Breast epithelium (tissue), 4 donors: ENCODE measurements around the gene ECE1. TPM values are rescaled to one million over a fixed set of nuclear protein-coding genes. Genes with fewer than 3 reads are reported as not detected.

Experiments
- DNase-seq, 2 donors: peaks; one replicate each; pipeline ENCODE4 v3.0.0-alpha.2; 2019; ENCODE audit warnings: low spot score in 2 of 2
- H3K27ac ChIP-seq, 2 donors: fragments of 200-600 bp; sonication (generic) in 1 of 2; one replicate each; pipeline ENCODE4 v1.5.1; 2016 to 2019; ENCODE audit warnings: mild to moderate bottlenecking in 1 of 2
- H3K27me3 ChIP-seq, 2 donors: fragments of 200-600 bp; sonication (generic) in 1 of 2; one replicate each; pipeline versions ENCODE4 v1.5.1 to v1.6.0; 2017 to 2019; ENCODE audit warnings: control low read depth in 1 of 2, mild to moderate bottlenecking in 1 of 2
- H3K36me3 ChIP-seq: fragments of 200-600 bp; one replicate; pipeline ENCODE4 v1.5.1; 2019
- H3K4me1 ChIP-seq, 2 donors: fragments of 200-600 bp; sonication (generic); one replicate each; pipeline ENCODE4 v1.5.1; 2016 to 2019; ENCODE audit warnings: control low read depth in 1 of 2
- H3K4me3 ChIP-seq, 3 donors: fragments of 200-600 bp; sonication (generic); 1 replicate in 2 of 3; 2 replicates in 1 of 3; pipeline ENCODE4 v1.5.1; 2016 to 2019; ENCODE audit warnings: mild to moderate bottlenecking in 3 of 3, moderate library complexity in 2 of 3
- H3K9me3 ChIP-seq, 2 donors: fragments of 200-600 bp; sonication (generic) in 1 of 2; one replicate each; pipeline ENCODE4 v1.5.1; 2016 to 2019; ENCODE audit warnings: control low read depth in 1 of 2
- CTCF ChIP-seq, 3 donors: fragments of 450-650 bp; IDR thresholded peaks; one replicate each; pipeline ENCODE4 v1.5.1; 2016 to 2017; ENCODE audit warnings: antibody characterized with exemption in 3 of 3, mild to moderate bottlenecking in 3 of 3, moderate library complexity in 3 of 3
- POLR2A ChIP-seq: fragments of 450-650 bp; IDR thresholded peaks from one replicate; pipeline ENCODE4 v1.6.1; 2016; ENCODE audit warnings: antibody characterized with exemption, mild to moderate bottlenecking, moderate library complexity
- POLR2AphosphoS5 ChIP-seq, 3 donors: sonication (generic); formaldehyde crosslinking; IDR thresholded peaks; one replicate each; pipeline ENCODE4 v1.6.1; 2017; ENCODE audit warnings: antibody characterized with exemption in 3 of 3
- intact Hi-C: fragments of 100-400 bp; cut with DNase I; formaldehyde crosslinking; loops from one replicate; pipeline ENCODE4 v1.15.1; 2023; ENCODE audit warnings: low total_unique reads
- total RNA-seq, 3 donors: library from RNA; depleted of rRNA; stranded (reverse); fragments of >200 nt; gene quantifications; one replicate each; pipeline ENCODE4 v1.1.0, GENCODE V29; 2016

ECE1 gene
- total RNA-seq, 3 donors from 2014 or later = 62.6 to 121 (median 112) TPM

- TF ChIP-seq CTCF (IDR thresholded peaks at IDR 0.05) (no peak), POLR2AphosphoS5 (IDR thresholded peaks at IDR 0.05) (no peak), POLR2A (no peak)
- no peaks in the 10 kb centered on the region for H3K9me3 ChIP-seq
- no peak overlapping the region for H3K4me3 ChIP-seq
- intact Hi-C loops = no loop called here
- peak overlapping the region; percentile 88 to 94 for H3K27ac ChIP-seq
- H3K36me3 ChIP-seq = no peaks in the 10 kb centered on the region
- peaks cover 38 to 56% of the 10 kb centered on the region in 2 donors for H3K4me1 ChIP-seq
- DNase-seq = no peak
- no peaks in the 10 kb centered on the region for H3K27me3 ChIP-seq
Measured at GRCh38 chr1:21320410-21321108, 30.3 kb upstream of the ECE1 start.

- TF ChIP-seq CTCF (IDR thresholded peaks at IDR 0.05) (no peak), POLR2AphosphoS5 (IDR thresholded peaks at IDR 0.05) (no peak), POLR2A (no peak)
Measured at GRCh38 chr1:21319447-21320407, 29.5 kb upstream of the ECE1 start.

GRCh38 chr1:21318714-21319159 lies 28.5 kb upstream of the ECE1 start:
- Histone ChIP-seq H3K4me3 (peak overlapping the region in 1 of 3 donors; percentile 14), H3K36me3 (no peaks in the 10 kb centered on the region), H3K27ac (peak overlapping the region; percentile 94 to 96), H3K27me3 (no peaks in the 10 kb centered on the region), H3K4me1 (peaks cover 29 to 60% of the 10 kb centered on the region in 2 donors), H3K9me3 (no peaks in the 10 kb centered on the region)
- intact Hi-C loops = no loop called here
- TF ChIP-seq POLR2A (no peak), POLR2AphosphoS5 (IDR thresholded peaks at IDR 0.05) (peak; percentile 49 to 94 (median 63))
- peak; percentile 74 to 85 for DNase-seq

More at GRCh38 chr1:21319447-21320407, 29.5 kb upstream of the ECE1 start:
- no peak for DNase-seq
- Histone ChIP-seq H3K4me3 (no peak overlapping the region), H3K4me1 (peaks cover 36 to 55% of the 10 kb centered on the region in 2 donors), H3K27ac (peak overlapping the region; percentile 94 to 96), H3K9me3 (no peaks in the 10 kb centered on the region), H3K27me3 (no peaks in the 10 kb centered on the region), H3K36me3 (no peaks in the 10 kb centered on the region)
- intact Hi-C loops = no loop called here

DNA sequence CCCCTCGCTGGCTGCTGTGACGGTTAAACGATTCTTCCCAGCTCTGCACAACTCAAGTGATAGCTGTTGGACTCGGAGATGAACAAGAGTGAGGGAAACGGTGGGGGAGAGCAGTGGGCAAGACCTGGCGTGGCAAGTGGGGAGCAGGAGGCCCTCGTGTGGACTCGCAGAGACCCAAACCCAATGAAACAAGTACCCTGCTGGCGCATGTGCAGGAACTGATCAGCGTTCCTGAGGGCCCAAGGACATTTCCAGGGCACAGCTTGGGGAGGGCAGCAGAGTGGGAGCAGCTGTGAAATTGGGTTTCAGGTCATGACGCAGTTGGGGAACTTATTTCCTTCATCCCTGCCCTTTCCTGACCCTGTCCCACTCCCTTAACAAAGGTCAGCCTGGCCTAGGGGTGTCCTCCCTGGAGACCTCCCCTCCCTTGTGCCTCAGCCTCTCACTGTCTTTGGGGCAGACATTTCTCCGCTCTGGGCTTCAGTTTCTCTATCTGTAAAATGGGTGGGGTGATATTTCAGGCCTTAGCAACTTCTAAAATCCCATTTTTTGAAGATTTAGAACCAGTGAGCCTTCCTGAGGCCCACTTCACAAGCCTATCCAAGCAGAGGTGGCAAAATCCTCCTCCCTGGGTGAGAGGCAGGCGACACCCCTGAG lies 27.9 kb upstream of the ECE1 start:
- H3K27me3 ChIP-seq = no peaks in the 10 kb centered on the region
- intact Hi-C loops = no loop called here
- H3K4me1 ChIP-seq = peaks cover 29 to 60% of the 10 kb centered on the region in 2 donors
- TF ChIP-seq POLR2AphosphoS5 (IDR thresholded peaks at IDR 0.05) (no peak), CTCF (IDR thresholded peaks at IDR 0.05) (no peak), POLR2A (no peak)
- H3K9me3 ChIP-seq = no peaks in the 10 kb centered on the region
- DNase-seq = no peak
- no peak overlapping the region for H3K4me3 ChIP-seq
- peak overlapping the region; percentile 94 to 96 for H3K27ac ChIP-seq
- no peaks in the 10 kb centered on the region for H3K36me3 ChIP-seq

GRCh38 chr1:21317690-21318043 lies 27.4 kb upstream of the ECE1 start:
- peaks cover 26 to 55% of the 10 kb centered on the region in 2 donors for H3K4me1 ChIP-seq
- intact Hi-C loops = no loop called here

More at GRCh38 chr1:21317690-21318043, 27.4 kb upstream of the ECE1 start:
- Histone ChIP-seq H3K4me3 (no peak overlapping the region), H3K27me3 (no peaks in the 10 kb centered on the region), H3K9me3 (no peaks in the 10 kb centered on the region), H3K27ac (peak overlapping the region; percentile 94 to 96), H3K36me3 (no peaks in the 10 kb centered on the region)
- TF ChIP-seq POLR2AphosphoS5 (IDR thresholded peaks at IDR 0.05) (no peak), POLR2A (no peak), CTCF (IDR thresholded peaks at IDR 0.05) (no peak)
- DNase-seq = no peak
